ENCODE measurements around the gene BTBD7.
A peak's percentile ranks its signal among the peaks of the same experiment; 100 is the strongest.
"Not testable (repeated sequence)": the region's sequence is repeated elsewhere in the genome, so short reads cannot be mapped to it uniquely, and the experiment has no call there.

BTBD7 gene

GRCh38 chr14:93240678-93241000, 92.2 kb downstream of the BTBD7 start:
- H3K36me3 ChIP-seq (ENCODE audit: insufficient read depth, low read length): peaks cover 46% of the 10 kb centered on the region
- no peak overlapping the region for H3K9ac ChIP-seq (ENCODE audit: insufficient read length)
- 0 out of 2 replicates have a peak overlapping the region, but pooled peaks have one; percentile 25 for H3K27ac ChIP-seq
- no peaks in the 10 kb centered on the region for H3K9me3 ChIP-seq (ENCODE audit: low read depth, low read length)
- H3K4me3 ChIP-seq: no peak overlapping the region
- no peak for DNase-seq (ENCODE audit: low read depth, low spot score)
- TF ChIP-seq FOXP2 (optimal IDR thresholded peaks at IDR 0.05; ENCODE audit: control extremely low read depth, extremely low read length, insufficient read depth) (no peak), EZH2 (IDR thresholded peaks at IDR 0.05) (no peak), POLR2AphosphoS5 (IDR thresholded peaks at IDR 0.05; ENCODE audit: borderline replicate concordance, low read depth, low read length) (no peak)

DNA sequence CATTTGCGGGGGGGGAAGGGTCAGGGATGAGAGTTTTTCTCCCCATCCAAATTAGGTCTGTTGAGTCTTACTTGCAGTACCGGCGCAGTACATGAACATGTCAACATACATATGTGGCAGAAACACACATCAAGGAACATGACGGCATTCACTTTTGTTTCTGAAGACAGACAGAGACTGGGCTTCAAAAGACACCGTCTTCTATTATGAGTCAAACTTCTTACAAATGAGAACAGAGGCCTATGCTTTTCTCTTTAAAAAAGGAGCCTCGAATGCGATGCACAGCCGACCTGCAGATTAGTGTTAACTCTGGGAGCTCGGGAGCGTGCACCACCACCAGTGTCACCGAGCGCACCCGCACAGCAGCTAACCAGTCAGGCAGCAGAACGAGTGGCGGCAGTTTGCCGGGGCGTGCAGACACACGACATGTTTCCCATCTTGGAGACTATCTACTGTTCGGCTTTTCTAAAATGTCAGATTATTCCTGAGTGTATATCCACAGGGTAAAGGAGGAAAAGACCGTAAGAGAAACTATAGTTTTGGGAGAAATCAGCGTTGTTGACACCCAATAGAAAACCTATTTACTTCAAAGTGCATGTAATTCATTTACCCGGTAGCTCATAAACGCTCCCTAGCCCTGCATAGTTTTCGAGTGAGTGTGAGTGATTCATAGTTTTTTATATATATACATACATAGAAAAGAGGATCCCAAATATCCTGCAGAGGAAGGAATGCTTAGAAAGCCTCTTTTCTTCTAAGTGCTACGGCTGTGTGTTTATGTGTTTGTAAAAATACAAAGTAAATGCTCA, 92.8 kb downstream of the BTBD7 start:
- Histone ChIP-seq H3K27ac (peak overlapping the region; percentile 25; the same call in 1 of the 2 replicates), H3K9ac (ENCODE audit: insufficient read length) (no peak overlapping the region), H3K36me3 (ENCODE audit: insufficient read depth, low read length) (peaks cover 40% of the 10 kb centered on the region), H3K4me3 (no peak overlapping the region), H3K9me3 (ENCODE audit: low read depth, low read length) (no peaks in the 10 kb centered on the region)
- no peak for DNase-seq (ENCODE audit: low read depth, low spot score)
- no peak for TF ChIP-seq EZH2 (IDR thresholded peaks at IDR 0.05)
- no peak for TF ChIP-seq POLR2AphosphoS5 (IDR thresholded peaks at IDR 0.05; ENCODE audit: borderline replicate concordance, low read depth, low read length)
- no peak for TF ChIP-seq FOXP2 (optimal IDR thresholded peaks at IDR 0.05; ENCODE audit: control extremely low read depth, extremely low read length, insufficient read depth)

DNA sequence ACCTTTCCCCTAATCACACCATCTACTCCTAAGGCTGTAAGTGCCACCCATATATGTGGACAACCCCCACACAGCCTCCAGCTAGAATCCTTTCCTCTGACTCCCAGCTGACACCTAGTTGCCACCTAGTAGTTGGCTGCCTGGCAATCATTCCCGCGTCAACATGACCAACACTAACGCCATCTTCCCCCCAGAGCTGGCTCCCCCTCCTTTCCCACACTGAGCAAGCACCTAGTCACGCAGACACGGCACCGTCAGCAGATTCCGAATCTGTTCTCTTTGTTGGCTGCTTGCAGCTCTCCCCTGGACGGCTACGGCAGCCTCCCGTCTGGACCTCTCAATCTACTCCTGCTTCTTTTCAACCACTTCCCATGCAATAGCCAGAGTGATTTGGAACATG, 98.0 kb downstream of the BTBD7 start:
- H3K36me3 ChIP-seq (ENCODE audit: insufficient read depth, low read length): peaks cover under 1% of the 10 kb centered on the region; the same call in 1 of the 2 replicates
- TF ChIP-seq FOXP2 (optimal IDR thresholded peaks at IDR 0.05; ENCODE audit: control extremely low read depth, extremely low read length, insufficient read depth) (no peak), POLR2AphosphoS5 (IDR thresholded peaks at IDR 0.05; ENCODE audit: borderline replicate concordance, low read depth, low read length) (no peak), EZH2 (IDR thresholded peaks at IDR 0.05) (no peak)
- no peaks in the 10 kb centered on the region for H3K9me3 ChIP-seq (ENCODE audit: low read depth, low read length)
- no peak overlapping the region for H3K27ac ChIP-seq
- no peak overlapping the region for H3K4me3 ChIP-seq
- DNase-seq (ENCODE audit: low read depth, low spot score): no peak
- H3K9ac ChIP-seq (ENCODE audit: insufficient read length): no peak overlapping the region

DNA sequence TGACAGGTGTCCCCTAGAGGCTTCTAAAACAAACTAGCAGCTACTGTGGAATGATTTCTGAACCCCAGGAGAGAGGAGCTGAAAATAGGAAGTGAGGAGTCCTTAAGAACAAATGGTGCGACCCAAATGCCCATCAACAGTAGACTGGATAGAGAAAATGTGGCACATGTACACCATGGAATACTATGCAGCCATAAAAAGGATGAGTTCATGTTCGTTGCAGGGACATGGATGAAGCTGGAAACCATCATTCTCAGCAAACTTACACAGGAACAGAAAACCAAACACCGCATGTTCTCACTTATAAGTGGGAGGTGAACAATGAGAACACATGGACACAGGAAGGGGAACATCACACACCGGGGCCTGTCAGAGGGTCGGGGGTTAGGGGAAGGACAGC, 99.8 kb downstream of the BTBD7 start:
- not testable (repeated sequence) for DNase-seq (ENCODE audit: low read depth, low spot score); H3K4me3 ChIP-seq; H3K9me3 ChIP-seq (ENCODE audit: low read depth, low read length); H3K27ac ChIP-seq; H3K9ac ChIP-seq (ENCODE audit: insufficient read length)
- peaks cover 12% of the 10 kb centered on the region for H3K36me3 ChIP-seq (ENCODE audit: insufficient read depth, low read length)

- no peak for DNase-seq (ENCODE audit: low read depth, low spot score)
- no peak overlapping the region for H3K27ac ChIP-seq
Measured at GRCh38 chr14:93232159-93232558, 100.7 kb downstream of the BTBD7 start.

DNA sequence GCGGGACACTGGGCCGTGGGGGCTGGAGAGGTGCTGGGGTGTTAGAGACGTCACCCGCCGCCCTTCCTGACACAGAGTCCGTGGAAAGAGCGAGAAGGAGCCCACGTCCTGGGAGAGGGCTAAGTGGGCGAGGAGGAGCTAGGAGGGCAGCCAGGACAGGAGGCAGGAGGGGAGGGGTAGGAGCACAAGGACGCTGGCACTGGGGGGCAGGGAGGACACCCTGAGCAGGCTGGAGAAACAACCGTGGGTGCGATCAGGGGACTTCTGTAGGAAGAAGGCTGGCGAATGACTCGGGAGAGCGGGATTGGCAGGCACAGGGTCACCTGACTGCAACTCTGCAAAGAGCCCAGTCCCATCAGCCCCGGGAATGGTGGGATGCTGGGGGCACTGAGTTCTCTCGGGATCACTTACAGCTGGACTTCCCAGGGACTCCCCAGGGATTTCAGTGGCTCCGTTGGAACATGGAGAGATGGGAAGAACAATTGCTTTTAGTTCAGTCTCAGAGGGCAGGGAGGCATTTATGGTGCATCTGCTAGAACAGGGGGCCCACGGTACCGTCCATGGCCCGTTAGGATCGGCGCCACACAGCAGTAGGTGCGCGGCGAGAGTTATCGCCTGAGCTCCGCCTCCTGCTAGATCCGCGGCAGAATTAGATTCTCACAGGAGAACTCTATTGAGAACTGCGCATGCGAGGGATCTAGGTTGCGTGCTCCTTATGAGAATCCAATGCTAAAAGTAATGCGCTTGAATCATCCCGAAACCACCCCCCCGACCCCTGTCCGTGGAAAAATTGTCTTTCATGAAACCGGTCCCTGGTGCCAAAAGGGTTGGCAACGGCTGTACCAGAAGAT, 101.5 kb downstream of the BTBD7 start:
- Histone ChIP-seq H3K27ac (no peak overlapping the region), H3K9me3 (ENCODE audit: low read depth, low read length) (no peaks in the 10 kb centered on the region), H3K36me3 (ENCODE audit: insufficient read depth, low read length) (peaks cover 27% of the 10 kb centered on the region), H3K4me3 (no peak overlapping the region), H3K9ac (ENCODE audit: insufficient read length) (no peak overlapping the region)
- DNase-seq (ENCODE audit: low read depth, low spot score): no peak
- no peak; the same call in 1 of the 2 replicates for TF ChIP-seq POLR2AphosphoS5 (IDR thresholded peaks at IDR 0.05; ENCODE audit: borderline replicate concordance, low read depth, low read length)
- TF ChIP-seq EZH2 (IDR thresholded peaks at IDR 0.05): no peak
- TF ChIP-seq FOXP2 (optimal IDR thresholded peaks at IDR 0.05; ENCODE audit: control extremely low read depth, extremely low read length, insufficient read depth): no peak

More at GRCh38 chr14:93232159-93232558, 100.7 kb downstream of the BTBD7 start:
- H3K36me3 ChIP-seq (ENCODE audit: insufficient read depth, low read length): peaks cover 22% of the 10 kb centered on the region
- no peak overlapping the region for H3K9ac ChIP-seq (ENCODE audit: insufficient read length)
- TF ChIP-seq POLR2AphosphoS5 (IDR thresholded peaks at IDR 0.05; ENCODE audit: borderline replicate concordance, low read depth, low read length) (no peak), EZH2 (IDR thresholded peaks at IDR 0.05) (no peak), FOXP2 (optimal IDR thresholded peaks at IDR 0.05; ENCODE audit: control extremely low read depth, extremely low read length, insufficient read depth) (no peak)
- no peak overlapping the region for H3K4me3 ChIP-seq
- no peaks in the 10 kb centered on the region for H3K9me3 ChIP-seq (ENCODE audit: low read depth, low read length)

- DNase-seq (ENCODE audit: low read depth, low spot score): no peak
- Histone ChIP-seq H3K4me3 (no peak overlapping the region), H3K9me3 (ENCODE audit: low read depth, low read length) (no peaks in the 10 kb centered on the region), H3K27ac (no peak overlapping the region), H3K36me3 (ENCODE audit: insufficient read depth, low read length) (peaks cover 35% of the 10 kb centered on the region), H3K9ac (ENCODE audit: insufficient read length) (no peak overlapping the region)
- TF ChIP-seq POLR2AphosphoS5 (IDR thresholded peaks at IDR 0.05; ENCODE audit: borderline replicate concordance, low read depth, low read length): no peak
- TF ChIP-seq FOXP2 (optimal IDR thresholded peaks at IDR 0.05; ENCODE audit: control extremely low read depth, extremely low read length, insufficient read depth): no peak
- no peak for TF ChIP-seq EZH2 (IDR thresholded peaks at IDR 0.05)
Measured at GRCh38 chr14:93230539-93230938, 102.3 kb downstream of the BTBD7 start.

DNA sequence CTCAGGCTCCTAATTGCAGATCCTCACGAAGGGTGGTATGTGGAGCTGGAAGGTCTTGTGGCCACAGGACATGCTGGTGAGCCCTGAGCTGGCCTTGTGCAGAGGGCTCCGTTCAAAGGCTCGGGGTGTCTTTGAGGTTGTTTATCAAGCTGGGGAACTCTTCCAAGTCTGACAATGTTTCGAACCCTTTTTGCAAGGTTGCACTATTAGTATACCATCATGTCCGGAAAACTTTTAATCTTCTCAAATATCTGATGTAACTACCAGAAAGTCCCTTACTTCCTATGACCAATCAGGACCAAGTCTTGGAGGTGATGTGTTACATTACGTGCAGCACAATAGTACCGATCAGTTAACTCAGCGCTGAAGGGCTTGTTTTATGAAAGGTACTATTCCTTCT, 104.3 kb downstream of the BTBD7 start:
- TF ChIP-seq FOXP2 (optimal IDR thresholded peaks at IDR 0.05; ENCODE audit: control extremely low read depth, extremely low read length, insufficient read depth) (no peak), POLR2AphosphoS5 (IDR thresholded peaks at IDR 0.05; ENCODE audit: borderline replicate concordance, low read depth, low read length) (no peak), EZH2 (IDR thresholded peaks at IDR 0.05) (no peak)
- H3K9me3 ChIP-seq (ENCODE audit: low read depth, low read length): no peaks in the 10 kb centered on the region
- H3K4me3 ChIP-seq: no peak overlapping the region
- DNase-seq (ENCODE audit: low read depth, low spot score): no peak
- H3K36me3 ChIP-seq (ENCODE audit: insufficient read depth, low read length): peaks cover 52% of the 10 kb centered on the region
- no peak overlapping the region for H3K9ac ChIP-seq (ENCODE audit: insufficient read length)
- H3K27ac ChIP-seq: peak overlapping the region; percentile 35; the same call in 1 of the 2 replicates

Data from SK-N-MC (cell line).